Calu3 (cell line): ENCODE results near the gene MGA. TPM values are rescaled to one million over a fixed set of nuclear protein-coding genes. Genes with fewer than 3 reads are reported as not detected.

Experiments
- BruUV-seq: library from RNA; stranded (reverse); fragments of 400-500 nt; replicated peaks from 2 replicates; lab custom pipeline; 2021; lab: Mats Ljungman, UMichigan
- CTCF ChIA-PET: fragments of 300-600 bp; sonication (Branson Sonifier 250); formaldehyde crosslinking; loops from one replicate; lab custom pipeline; 2022; ENCODE audit warnings: antibody characterized with exemption; lab: Charles Lee
- DNase-seq: peaks from one replicate; pipeline ENCODE4 v3.0.0; 2022
- H3K27ac Mint-ChIP-seq: one replicate; pipeline ENCODE4 v1.8.0; 2022; ENCODE audit warnings: mixed read lengths; ENCODE audit not compliant: unreplicated experiment
- H3K27me3 Mint-ChIP-seq: one replicate; pipeline ENCODE4 v1.8.0; 2022; ENCODE audit warnings: mixed read lengths; ENCODE audit not compliant: unreplicated experiment
- H3K36me3 Mint-ChIP-seq: one replicate; pipeline ENCODE4 v1.8.0; 2022; ENCODE audit warnings: mild to moderate bottlenecking, moderate library complexity, mixed read lengths; ENCODE audit not compliant: insufficient read depth, unreplicated experiment
- H3K4me1 Mint-ChIP-seq: one replicate; pipeline ENCODE4 v1.8.0; 2022; ENCODE audit warnings: mild to moderate bottlenecking, low read depth, mixed read lengths; ENCODE audit not compliant: unreplicated experiment
- H3K4me3 Mint-ChIP-seq: one replicate; pipeline ENCODE4 v1.8.0; 2022; ENCODE audit warnings: mild to moderate bottlenecking, low read depth, moderate library complexity, mixed read lengths; ENCODE audit not compliant: unreplicated experiment
- H3K9me3 Mint-ChIP-seq: one replicate; pipeline ENCODE4 v1.8.0; 2022; ENCODE audit warnings: low read depth, mixed read lengths; ENCODE audit not compliant: unreplicated experiment
- intact Hi-C: fragments of 100-400 bp; cut with micrococcal nuclease; formaldehyde crosslinking; loops from one replicate; pipeline ENCODE4 v1.10.0; 2022; ENCODE audit not compliant: unreplicated experiment
- total RNA-seq: library from RNA; stranded (reverse); gene quantifications from 2 replicates; pipeline ENCODE4 v1.2.3, GENCODE V29; 2022
- TF ChIP-seq, protein P1 (sequence below): fragments of 200-600 bp; IDR thresholded peaks from one replicate; pipeline ENCODE4 v1.8.0; 2022; ENCODE audit warnings: antibody characterized with exemption; ENCODE audit not compliant: unreplicated experiment

The MGA gene
- total RNA-seq, 1 experiment from 2014 or later: 26.4 TPM

DNA sequence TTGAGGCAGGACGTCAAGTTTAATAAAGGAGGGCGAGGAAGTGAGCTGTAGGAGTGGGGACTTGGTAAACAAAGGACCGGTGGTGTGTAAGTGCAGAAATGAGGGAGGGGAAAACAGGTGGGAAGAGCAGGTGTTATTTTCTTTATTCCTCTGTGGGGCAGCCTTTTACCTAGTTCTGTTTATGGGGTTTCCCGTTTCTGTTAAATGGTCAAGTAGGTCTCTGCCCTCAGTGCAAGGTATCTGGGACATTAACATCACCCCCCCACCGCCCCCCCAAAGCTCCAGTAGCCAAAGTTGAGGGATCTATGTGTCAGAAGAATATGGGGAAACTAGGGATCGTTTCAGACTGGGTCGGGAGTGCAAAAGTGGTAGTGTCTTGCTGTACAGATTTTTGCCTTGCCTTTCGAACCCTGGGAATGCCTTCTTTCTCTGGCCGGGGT lies 893 bp downstream of the MGA start:
- Mint-ChIP-seq H3K27me3 (no peaks in the 10 kb centered on the region), H3K36me3 (peaks cover 20% of the 10 kb centered on the region), H3K4me1 (peaks cover 8% of the 10 kb centered on the region), H3K4me3 (peak overlapping the region; percentile 85), H3K27ac (peak overlapping the region; percentile 79), H3K9me3 (no peaks in the 10 kb centered on the region)
- BruUV-seq: no TSS peak
- CTCF ChIA-PET: interaction anchor here (0.5 to 0.6 kb wide), 2 partner anchors 204 to 279 kb away, joined by 3 to 4 read pairs; no protein-coding TSS in a partner anchor
- intact Hi-C loops: no loop called here
- DNase-seq: no peak
- TF ChIP-seq, protein P1, sequence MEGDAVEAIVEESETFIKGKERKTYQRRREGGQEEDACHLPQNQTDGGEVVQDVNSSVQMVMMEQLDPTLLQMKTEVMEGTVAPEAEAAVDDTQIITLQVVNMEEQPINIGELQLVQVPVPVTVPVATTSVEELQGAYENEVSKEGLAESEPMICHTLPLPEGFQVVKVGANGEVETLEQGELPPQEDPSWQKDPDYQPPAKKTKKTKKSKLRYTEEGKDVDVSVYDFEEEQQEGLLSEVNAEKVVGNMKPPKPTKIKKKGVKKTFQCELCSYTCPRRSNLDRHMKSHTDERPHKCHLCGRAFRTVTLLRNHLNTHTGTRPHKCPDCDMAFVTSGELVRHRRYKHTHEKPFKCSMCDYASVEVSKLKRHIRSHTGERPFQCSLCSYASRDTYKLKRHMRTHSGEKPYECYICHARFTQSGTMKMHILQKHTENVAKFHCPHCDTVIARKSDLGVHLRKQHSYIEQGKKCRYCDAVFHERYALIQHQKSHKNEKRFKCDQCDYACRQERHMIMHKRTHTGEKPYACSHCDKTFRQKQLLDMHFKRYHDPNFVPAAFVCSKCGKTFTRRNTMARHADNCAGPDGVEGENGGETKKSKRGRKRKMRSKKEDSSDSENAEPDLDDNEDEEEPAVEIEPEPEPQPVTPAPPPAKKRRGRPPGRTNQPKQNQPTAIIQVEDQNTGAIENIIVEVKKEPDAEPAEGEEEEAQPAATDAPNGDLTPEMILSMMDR: no peak

DNA sequence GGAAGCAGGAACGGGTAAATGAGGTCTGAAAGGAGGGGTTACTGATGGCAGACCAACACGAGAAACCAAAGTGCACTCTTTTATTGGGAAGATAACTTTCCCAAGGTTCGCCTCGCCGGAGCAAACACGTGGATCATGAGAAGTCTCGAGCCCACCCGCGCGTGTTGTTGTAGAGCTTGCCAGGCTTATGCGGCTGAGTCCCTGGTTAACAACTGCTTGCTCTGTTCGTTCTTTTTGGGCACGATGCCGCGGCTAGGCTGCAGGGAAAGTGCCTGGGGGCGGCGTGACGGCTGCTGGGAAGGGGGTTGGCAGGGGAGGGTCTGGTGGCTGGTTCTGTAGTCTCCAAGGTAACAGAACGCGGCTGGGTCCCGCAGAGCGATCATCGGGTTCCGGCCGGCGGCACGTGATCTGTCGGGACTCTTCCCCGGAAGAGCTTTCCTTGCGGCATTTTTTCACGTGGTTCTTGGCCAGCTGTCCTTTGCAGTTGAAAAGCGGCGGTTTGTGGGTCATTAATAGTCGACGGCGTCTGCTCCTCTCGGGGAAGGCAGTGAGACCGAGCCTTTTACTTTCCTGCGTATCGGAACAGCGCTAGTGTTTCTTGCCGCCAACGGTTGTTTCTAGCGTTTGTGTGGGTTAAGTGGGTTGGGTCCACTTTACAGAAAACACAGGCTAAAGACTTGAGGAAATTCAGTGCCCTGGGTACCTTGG lies 1.5 kb downstream of the MGA start:
- peak overlapping the region; percentile 85 for H3K4me3 Mint-ChIP-seq
- H3K9me3 Mint-ChIP-seq: no peaks in the 10 kb centered on the region
- DNase-seq: peak; percentile 51
- intact Hi-C loops: no loop called here
- TF ChIP-seq, protein P1: no peak
- no peaks in the 10 kb centered on the region for H3K27me3 Mint-ChIP-seq
- BruUV-seq: no TSS peak
- H3K27ac Mint-ChIP-seq: peak overlapping the region; percentile 79
- H3K36me3 Mint-ChIP-seq: peaks cover 20% of the 10 kb centered on the region
- peaks cover 8% of the 10 kb centered on the region for H3K4me1 Mint-ChIP-seq
- CTCF ChIA-PET: interaction anchor here (0.5 to 0.6 kb wide), 2 partner anchors 204 to 278 kb away, joined by 3 to 4 read pairs; no protein-coding TSS in a partner anchor

DNA sequence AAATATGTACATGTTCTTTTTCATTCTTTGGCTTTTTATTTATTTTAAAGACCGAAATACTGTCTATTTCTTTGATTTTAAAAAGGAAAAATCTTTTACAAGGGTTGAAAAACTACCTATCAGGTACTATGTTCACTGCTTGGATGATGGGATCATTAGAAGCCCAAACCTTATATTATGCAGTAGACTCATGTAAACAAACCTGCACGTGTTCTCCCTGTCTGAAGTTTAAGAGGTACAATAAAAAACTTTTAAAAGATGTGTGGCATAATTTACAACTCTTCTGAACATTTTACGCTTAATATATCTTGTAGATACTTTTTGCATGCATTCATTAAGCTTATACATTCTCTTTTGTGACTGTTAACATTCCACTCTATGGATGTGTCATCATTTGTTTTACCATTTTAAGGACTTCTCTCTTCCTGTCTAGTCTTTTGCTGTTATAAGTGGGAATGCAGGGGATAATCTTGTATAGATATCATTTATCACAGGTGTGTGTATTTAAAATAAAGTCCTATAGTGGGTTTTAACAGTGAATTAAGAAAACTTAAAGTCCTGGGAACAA lies 6.2 kb downstream of the MGA start:
- TF ChIP-seq, protein P1: no peak
- no TSS peak for BruUV-seq
- no peak overlapping the region for H3K4me3 Mint-ChIP-seq
- intact Hi-C loops: no loop called here
- DNase-seq: no peak
- no peaks in the 10 kb centered on the region for H3K4me1 Mint-ChIP-seq
- H3K27me3 Mint-ChIP-seq: no peaks in the 10 kb centered on the region
- CTCF ChIA-PET: no interaction called here
- H3K27ac Mint-ChIP-seq: no peak overlapping the region
- H3K9me3 Mint-ChIP-seq: no peaks in the 10 kb centered on the region
- peaks cover 5% of the 10 kb centered on the region for H3K36me3 Mint-ChIP-seq

DNA sequence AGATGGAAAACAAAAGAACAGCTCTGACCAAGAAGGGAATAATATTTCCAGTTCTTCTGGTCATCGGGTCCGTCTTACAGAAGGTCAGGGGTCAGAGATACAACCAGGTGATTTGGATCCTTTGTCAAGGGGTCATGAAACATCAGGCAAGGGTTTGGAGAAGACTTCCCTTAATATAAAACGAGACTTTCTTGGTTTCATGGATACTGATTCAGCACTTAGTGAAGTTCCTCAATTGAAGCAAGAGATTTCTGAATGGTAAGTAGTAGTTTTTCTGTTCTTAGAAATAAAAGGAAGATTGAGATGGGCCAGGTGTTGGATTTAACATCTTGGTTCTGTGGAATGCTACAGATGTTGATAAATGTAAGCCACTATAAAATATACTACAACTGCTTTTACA lies 9.5 kb downstream of the MGA start:
- TF ChIP-seq, protein P1: no peak
- no peak overlapping the region for H3K4me3 Mint-ChIP-seq
- BruUV-seq: no TSS peak
- no peak for DNase-seq
- H3K36me3 Mint-ChIP-seq: peaks cover 3% of the 10 kb centered on the region
- no peak overlapping the region for H3K27ac Mint-ChIP-seq
- intact Hi-C loops: no loop called here
- no peaks in the 10 kb centered on the region for H3K27me3 Mint-ChIP-seq
- CTCF ChIA-PET: no interaction called here
- H3K9me3 Mint-ChIP-seq: no peaks in the 10 kb centered on the region
- H3K4me1 Mint-ChIP-seq: no peaks in the 10 kb centered on the region
